ENCODE results near the gene ASTN2.

The ASTN2 gene

GRCh38 chr9:117234103-117234502 lies 180.8 kb downstream of the ASTN2 start:
- no peak for DNase-seq
- Histone ChIP-seq H3K27ac (no peak overlapping the region), H3K4me1 (no peaks in the 10 kb centered on the region), H3K9me3 (no peaks in the 10 kb centered on the region), H3K27me3 (no peaks in the 10 kb centered on the region), H3K36me3 (no peaks in the 10 kb centered on the region), H3K4me3 (no peak overlapping the region)
- TF ChIP-seq, protein P1, sequence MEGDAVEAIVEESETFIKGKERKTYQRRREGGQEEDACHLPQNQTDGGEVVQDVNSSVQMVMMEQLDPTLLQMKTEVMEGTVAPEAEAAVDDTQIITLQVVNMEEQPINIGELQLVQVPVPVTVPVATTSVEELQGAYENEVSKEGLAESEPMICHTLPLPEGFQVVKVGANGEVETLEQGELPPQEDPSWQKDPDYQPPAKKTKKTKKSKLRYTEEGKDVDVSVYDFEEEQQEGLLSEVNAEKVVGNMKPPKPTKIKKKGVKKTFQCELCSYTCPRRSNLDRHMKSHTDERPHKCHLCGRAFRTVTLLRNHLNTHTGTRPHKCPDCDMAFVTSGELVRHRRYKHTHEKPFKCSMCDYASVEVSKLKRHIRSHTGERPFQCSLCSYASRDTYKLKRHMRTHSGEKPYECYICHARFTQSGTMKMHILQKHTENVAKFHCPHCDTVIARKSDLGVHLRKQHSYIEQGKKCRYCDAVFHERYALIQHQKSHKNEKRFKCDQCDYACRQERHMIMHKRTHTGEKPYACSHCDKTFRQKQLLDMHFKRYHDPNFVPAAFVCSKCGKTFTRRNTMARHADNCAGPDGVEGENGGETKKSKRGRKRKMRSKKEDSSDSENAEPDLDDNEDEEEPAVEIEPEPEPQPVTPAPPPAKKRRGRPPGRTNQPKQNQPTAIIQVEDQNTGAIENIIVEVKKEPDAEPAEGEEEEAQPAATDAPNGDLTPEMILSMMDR (IDR thresholded peaks at IDR 0.05), result no peak
- intact Hi-C loops (cut with DNase I; ENCODE audit: low total_unique reads), result no loop called here

DNA sequence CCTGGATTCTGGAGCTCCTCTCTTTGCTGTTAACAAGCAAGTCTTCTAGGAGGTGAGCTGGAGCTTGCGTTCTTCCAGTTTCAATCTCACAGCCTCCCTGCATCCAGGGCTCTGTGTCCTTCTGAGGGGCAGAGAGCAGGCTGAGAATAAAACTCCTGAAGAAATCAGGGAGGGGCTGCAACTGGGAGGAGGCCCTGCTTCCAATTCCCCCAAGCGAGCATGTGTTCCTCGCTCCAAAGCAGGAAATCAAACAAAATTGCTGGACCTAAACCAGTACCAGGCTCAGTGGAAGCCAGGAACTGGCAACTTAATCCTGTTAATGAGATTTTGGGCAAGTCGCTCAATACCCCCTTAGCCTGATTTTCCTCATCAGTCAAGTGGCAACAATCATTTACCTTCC lies 181.8 kb downstream of the ASTN2 start:
- H3K4me1 ChIP-seq, result no peaks in the 10 kb centered on the region
- DNase-seq, result no peak
- no peak overlapping the region for H3K27ac ChIP-seq
- H3K36me3 ChIP-seq, result no peaks in the 10 kb centered on the region
- intact Hi-C loops (cut with DNase I; ENCODE audit: low total_unique reads), result no loop called here
- TF ChIP-seq, protein P1 (IDR thresholded peaks at IDR 0.05), result no peak
- no peaks in the 10 kb centered on the region for H3K27me3 ChIP-seq
- no peaks in the 10 kb centered on the region for H3K9me3 ChIP-seq
- H3K4me3 ChIP-seq, result no peak overlapping the region

GRCh38 chr9:117232281-117232680 lies 182.6 kb downstream of the ASTN2 start:
- Histone ChIP-seq H3K27ac (no peak overlapping the region), H3K4me3 (no peak overlapping the region), H3K27me3 (no peaks in the 10 kb centered on the region), H3K4me1 (no peaks in the 10 kb centered on the region), H3K9me3 (no peaks in the 10 kb centered on the region), H3K36me3 (no peaks in the 10 kb centered on the region)
- DNase-seq, result no peak
- intact Hi-C loops (cut with DNase I; ENCODE audit: low total_unique reads), result no loop called here
- TF ChIP-seq, protein P1 (IDR thresholded peaks at IDR 0.05), result no peak

DNA sequence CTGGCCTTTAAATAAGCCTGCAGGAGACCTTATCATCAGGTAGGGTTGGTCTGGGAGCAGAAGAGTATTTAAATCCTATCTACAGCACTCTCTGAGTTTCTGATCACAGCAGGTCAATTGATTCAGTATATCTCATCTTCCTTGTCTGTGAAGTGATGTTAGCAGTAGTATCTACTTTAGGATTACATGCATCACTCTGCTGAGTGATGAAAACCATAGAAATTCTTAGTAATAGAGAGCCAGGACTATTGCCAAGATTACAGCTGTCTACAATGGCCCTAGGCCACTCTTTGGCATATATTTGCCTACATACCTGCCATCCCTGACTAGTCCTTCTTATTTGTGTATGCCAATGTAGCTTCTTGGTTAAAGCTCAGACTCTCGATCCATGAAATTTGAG lies 183.8 kb downstream of the ASTN2 start:
- TF ChIP-seq, protein P1 (IDR thresholded peaks at IDR 0.05), result no peak
- Histone ChIP-seq H3K4me1 (no peaks in the 10 kb centered on the region), H3K9me3 (no peaks in the 10 kb centered on the region), H3K4me3 (no peak overlapping the region), H3K36me3 (no peaks in the 10 kb centered on the region), H3K27me3 (no peaks in the 10 kb centered on the region), H3K27ac (no peak overlapping the region)
- intact Hi-C loops (cut with DNase I; ENCODE audit: low total_unique reads), result no loop called here
- DNase-seq, result no peak

DNA sequence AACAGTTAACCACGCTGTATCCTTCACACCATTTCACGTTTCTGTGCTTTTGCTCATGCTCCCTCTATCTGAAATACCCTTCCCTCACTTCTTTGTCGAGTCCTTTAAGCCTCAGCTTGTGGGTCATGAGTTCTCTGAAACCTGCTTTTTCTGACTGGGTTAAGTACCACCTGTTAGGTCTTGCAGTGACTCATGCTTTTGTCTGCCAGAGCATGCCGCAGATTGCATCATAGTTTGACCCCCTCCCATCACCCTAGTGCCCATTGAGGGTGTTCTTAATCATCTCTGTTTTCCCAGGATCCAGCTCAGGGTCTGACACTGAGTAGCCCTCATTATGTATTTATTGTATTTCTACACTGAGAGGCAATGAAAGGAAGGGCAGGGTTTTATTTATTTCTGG lies 190.2 kb downstream of the ASTN2 start:
- Histone ChIP-seq H3K4me3 (no peak overlapping the region), H3K4me1 (no peaks in the 10 kb centered on the region), H3K36me3 (no peaks in the 10 kb centered on the region), H3K27me3 (no peaks in the 10 kb centered on the region), H3K27ac (no peak overlapping the region), H3K9me3 (no peaks in the 10 kb centered on the region)
- TF ChIP-seq, protein P1 (IDR thresholded peaks at IDR 0.05), result no peak
- intact Hi-C loops (cut with DNase I; ENCODE audit: low total_unique reads), result no loop called here
- no peak for DNase-seq

GRCh38 chr9:117218951-117219350 lies 195.9 kb downstream of the ASTN2 start:
- Histone ChIP-seq H3K27me3 (no peaks in the 10 kb centered on the region), H3K27ac (no peak overlapping the region), H3K4me3 (no peak overlapping the region), H3K9me3 (no peaks in the 10 kb centered on the region), H3K36me3 (no peaks in the 10 kb centered on the region), H3K4me1 (no peaks in the 10 kb centered on the region)
- no peak for DNase-seq
- TF ChIP-seq, protein P1 (IDR thresholded peaks at IDR 0.05), result no peak
- intact Hi-C loops (cut with DNase I; ENCODE audit: low total_unique reads), result no loop called here
